HG03039 (cell line): ENCODE data around the gene ZIC4.

Experiments
- ATAC-seq: cut with Tn5 transposase; IDR thresholded peaks from one replicate; pipeline ENCODE4 v1.9.1; 2021; ENCODE audit warnings: mild to moderate bottlenecking, moderate library complexity; ENCODE audit not compliant: unreplicated experiment

The ZIC4 gene

GRCh38 chr3:147418808-147419701 is 12.7 kb upstream of the ZIC4 start:
- ATAC-seq: no peak

GRCh38 chr3:147418371-147418781 is 12.0 kb upstream of the ZIC4 start:
- ATAC-seq: no peak

- ATAC-seq: no peak
Measured at GRCh38 chr3:147417551-147418295, 11.4 kb upstream of the ZIC4 start.

GRCh38 chr3:147416931-147417330 is 10.6 kb upstream of the ZIC4 start:
- ATAC-seq: no peak

GRCh38 chr3:147415874-147416273 is 9.5 kb upstream of the ZIC4 start:
- no peak for ATAC-seq

GRCh38 chr3:147415286-147415685 is 8.9 kb upstream of the ZIC4 start:
- no peak for ATAC-seq

GRCh38 chr3:147414390-147415138 is 8.2 kb upstream of the ZIC4 start:
- ATAC-seq: no peak

- no peak for ATAC-seq
Measured at GRCh38 chr3:147413686-147414389, 7.5 kb upstream of the ZIC4 start.

GRCh38 chr3:147412917-147413685 is 6.8 kb upstream of the ZIC4 start:
- ATAC-seq: no peak

- no peak for ATAC-seq
Measured at GRCh38 chr3:147412261-147412916, 6.0 kb upstream of the ZIC4 start.

- ATAC-seq: no peak
Measured at GRCh38 chr3:147411815-147412241, 5.5 kb upstream of the ZIC4 start.

- no peak for ATAC-seq
Measured at GRCh38 chr3:147411238-147411814, 5.0 kb upstream of the ZIC4 start.

- no peak for ATAC-seq
Measured at GRCh38 chr3:147410526-147411237, 4.3 kb upstream of the ZIC4 start.

GRCh38 chr3:147410116-147410525 is 3.8 kb upstream of the ZIC4 start:
- no peak for ATAC-seq

- ATAC-seq: no peak
Measured at GRCh38 chr3:147409143-147410115, 3.1 kb upstream of the ZIC4 start, which contains the start of gene ZIC1. Gene ZIC1, plus strand, starts transcription at chr3:147409365. Its CDS starts 748 bp downstream, at chr3:147410113.

GRCh38 chr3:147408188-147409100 is 2.1 kb upstream of the ZIC4 start:
- no peak for ATAC-seq
